ENCODE data around the gene MT2A.

DNA sequence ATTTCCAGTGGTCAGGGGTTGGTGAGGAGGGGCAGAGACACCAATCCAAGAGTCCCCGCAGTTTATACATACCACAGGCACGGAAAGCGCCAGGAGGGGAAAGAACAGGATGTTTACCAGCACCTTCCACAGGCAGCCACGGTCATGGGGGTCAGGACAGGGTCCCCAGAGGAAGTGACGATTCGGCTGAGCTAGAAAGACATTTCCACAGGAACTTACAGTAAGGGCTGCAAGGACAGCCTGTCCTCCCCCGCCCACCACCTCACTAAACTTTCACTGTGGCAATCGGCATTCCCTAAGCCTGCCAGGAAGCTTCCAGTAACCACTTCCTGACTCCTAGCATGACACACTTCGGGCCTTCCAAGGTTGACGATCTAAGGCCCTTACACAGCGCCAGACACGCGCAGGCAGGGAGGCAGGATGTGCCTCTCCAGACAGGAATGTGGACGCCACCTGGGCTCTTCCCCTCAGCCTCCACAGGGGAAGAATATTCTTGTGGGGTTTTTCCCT, 1.2 kb upstream of the MT2A start:
- TF ChIP-seq, protein P1, sequence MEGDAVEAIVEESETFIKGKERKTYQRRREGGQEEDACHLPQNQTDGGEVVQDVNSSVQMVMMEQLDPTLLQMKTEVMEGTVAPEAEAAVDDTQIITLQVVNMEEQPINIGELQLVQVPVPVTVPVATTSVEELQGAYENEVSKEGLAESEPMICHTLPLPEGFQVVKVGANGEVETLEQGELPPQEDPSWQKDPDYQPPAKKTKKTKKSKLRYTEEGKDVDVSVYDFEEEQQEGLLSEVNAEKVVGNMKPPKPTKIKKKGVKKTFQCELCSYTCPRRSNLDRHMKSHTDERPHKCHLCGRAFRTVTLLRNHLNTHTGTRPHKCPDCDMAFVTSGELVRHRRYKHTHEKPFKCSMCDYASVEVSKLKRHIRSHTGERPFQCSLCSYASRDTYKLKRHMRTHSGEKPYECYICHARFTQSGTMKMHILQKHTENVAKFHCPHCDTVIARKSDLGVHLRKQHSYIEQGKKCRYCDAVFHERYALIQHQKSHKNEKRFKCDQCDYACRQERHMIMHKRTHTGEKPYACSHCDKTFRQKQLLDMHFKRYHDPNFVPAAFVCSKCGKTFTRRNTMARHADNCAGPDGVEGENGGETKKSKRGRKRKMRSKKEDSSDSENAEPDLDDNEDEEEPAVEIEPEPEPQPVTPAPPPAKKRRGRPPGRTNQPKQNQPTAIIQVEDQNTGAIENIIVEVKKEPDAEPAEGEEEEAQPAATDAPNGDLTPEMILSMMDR (IDR thresholded peaks at IDR 0.05), result no peak
- TF ChIP-seq POLR2A (IDR thresholded peaks at IDR 0.05), result no peak
